HepG2 (cell line): ENCODE data around the gene CHN1. TPM values are rescaled to one million over a fixed set of nuclear protein-coding genes. Genes with fewer than 3 reads are reported as not detected.

Experiments
- ATAC-seq: fragments of 200-7000 bp; cut with Tn5 transposase; 3 replicates; pipeline ENCODE4 v1.9.1; 2020; ENCODE audit warnings: mild to moderate bottlenecking, moderate library complexity
- BruUV-seq: library from RNA; stranded (reverse); fragments of 400-500 nt; replicated peaks from 2 replicates; lab custom pipeline; 2021; lab: Mats Ljungman, UMichigan
- CTCF ChIA-PET: fragments of 300-600 bp; formaldehyde crosslinking; extraction: SDS; loops from one replicate; lab custom pipeline; 2021; ENCODE audit warnings: low total read pairs, inconsistent platforms, low intra/inter-chr PET ratio; lab: Yijun Ruan, JAX
- POLR2A ChIA-PET: fragments of 350-600 bp; sonication (Branson Sonifier 250); formaldehyde crosslinking; loops from one replicate; lab custom pipeline; 2020; ENCODE audit warnings: antibody characterized with exemption, inconsistent platforms; lab: Yijun Ruan, JAX
- DNase-seq: peaks from one replicate; pipeline ENCODE4 v3.0.0-alpha.2; 2015; ENCODE audit warnings: low spot score
- FAIRE-seq: peaks from 3 replicates; lab custom pipeline; 2011; peaks lifted over from hg19 to GRCh38; lab: Jason Lieb, UNC
- H2AFZ ChIP-seq: one replicate; pipeline ENCODE4 v1.6.1; 2011; ENCODE audit warnings: low read length, inconsistent platforms
- H3K27ac ChIP-seq: fragments of 300-600 bp; 3 replicates; pipeline ENCODE4 v1.8.0; 2011; ENCODE audit warnings: mixed run types, mild to moderate bottlenecking, mixed read lengths, low read length, inconsistent platforms; ENCODE audit not compliant: insufficient read depth; ENCODE audit errors: extremely low read length
- H3K27me3 ChIP-seq, 2 experiments: fragments of 200-600 bp in 1 of 2; 2 replicates in 1 of 2; 3 replicates in 1 of 2; pipeline versions ENCODE4 v1.6.0 to v1.8.0; 2011; ENCODE audit warnings: low read length in 2 of 2, mild to moderate bottlenecking in 2 of 2, moderate library complexity in 2 of 2, inconsistent platforms in 1 of 2; ENCODE audit not compliant: insufficient read depth in 2 of 2, control insufficient read depth in 1 of 2
- H3K36me3 ChIP-seq, 2 experiments: fragments of 200-600 bp in 1 of 2; replicated peaks in 1 of 2; 2 replicates in 1 of 2; 3 replicates in 1 of 2; pipeline versions ENCODE4 v1.5.1 to v1.8.0; 2011; ENCODE audit warnings: low read length in 2 of 2, inconsistent platforms in 1 of 2; ENCODE audit not compliant: insufficient read depth in 2 of 2, control insufficient read depth in 1 of 2
- H3K4me1 ChIP-seq: 2 replicates; pipeline ENCODE4 v1.5.1; 2012; ENCODE audit warnings: low read length, inconsistent platforms; ENCODE audit not compliant: insufficient read depth
- H3K4me2 ChIP-seq: 2 replicates; pipeline ENCODE4 v1.6.0; 2011; ENCODE audit warnings: low read depth, low read length, inconsistent platforms
- H3K4me3 ChIP-seq, 3 experiments: fragments of 200-600 bp in 1 of 3; sonication (generic), shearing (Covaris generic) in 1 of 3; replicated peaks in 1 of 3; 2 replicates each; pipeline ENCODE4 v1.5.1; 2011 to 2016; ENCODE audit warnings: low read length in 3 of 3, inconsistent platforms in 2 of 3, low read depth in 2 of 3, mild to moderate bottlenecking in 2 of 3, control low read depth in 1 of 3, mixed read lengths in 1 of 3; ENCODE audit not compliant: insufficient read depth in 1 of 3
- H3K79me2 ChIP-seq: one replicate; pipeline ENCODE4 v1.6.1; 2011; ENCODE audit warnings: low read length, inconsistent platforms; ENCODE audit not compliant: insufficient read depth
- H3K9ac ChIP-seq: 2 replicates; pipeline ENCODE4 v1.6.0; 2011; ENCODE audit warnings: mild to moderate bottlenecking, low read depth, low read length, inconsistent platforms; ENCODE audit not compliant: insufficient read depth
- H3K9me3 ChIP-seq: 2 replicates; pipeline ENCODE4 v1.5.1; 2012; ENCODE audit warnings: mild to moderate bottlenecking, low read length
- H4K20me1 ChIP-seq: 2 replicates; pipeline ENCODE4 v1.6.0; 2011; ENCODE audit warnings: inconsistent platforms, mild to moderate bottlenecking, low read length, moderate library complexity; ENCODE audit not compliant: insufficient read depth
- CHCHD3 ChIP-seq: sonication (generic); formaldehyde crosslinking; IDR thresholded peaks from 2 replicates; pipeline ENCODE4 v1.8.0; 2022; ENCODE audit warnings: mild to moderate bottlenecking, missing genetic modification reagents, moderate library complexity
- FOXA1 ChIP-seq, 2 experiments: fragments of 450-650 bp in 1 of 2; sonication (generic) in 1 of 2; formaldehyde crosslinking in 1 of 2; IDR thresholded peaks; 2 replicates each; pipeline versions ENCODE4 v1.4.0 to v1.6.1; 2016 to 2020; ENCODE audit warnings: missing genetic modification reagents in 1 of 2
- KDM3A ChIP-seq: IDR thresholded peaks from 2 replicates; pipeline ENCODE4 v1.6.1; 2018; ENCODE audit warnings: low read depth, missing compliant biosample characterization
- MTF2 ChIP-seq: sonication (generic); formaldehyde crosslinking; IDR thresholded peaks from 2 replicates; pipeline ENCODE4 v1.5.0; 2020; ENCODE audit warnings: missing genetic modification reagents, borderline replicate concordance
- NR2F1 ChIP-seq, 2 experiments: fragments of 450-650 bp in 1 of 2; formaldehyde crosslinking in 1 of 2; IDR thresholded peaks; 2 replicates each; pipeline versions ENCODE4 v1.5.0 to v1.6.1; 2016 to 2020; ENCODE audit warnings: mild to moderate bottlenecking in 1 of 2, missing compliant biosample characterization in 1 of 2, missing genetic modification reagents in 1 of 2, moderate library complexity in 1 of 2
- PLRG1 ChIP-seq: fragments of 450-650 bp; conservative IDR thresholded peaks from 2 replicates; pipeline ENCODE4 v1.6.1; 2016
- SMAD9 ChIP-seq: sonication (generic); formaldehyde crosslinking; IDR thresholded peaks from 2 replicates; pipeline ENCODE4 v1.5.1; 2020; ENCODE audit warnings: mild to moderate bottlenecking, missing genetic modification reagents
- ZNF136 ChIP-seq: sonication (generic); formaldehyde crosslinking; IDR thresholded peaks from 2 replicates; pipeline ENCODE4 v1.8.1; 2022; ENCODE audit warnings: low read depth, mild to moderate bottlenecking, moderate library complexity, missing genetic modification reagents
- ZNF451 ChIP-seq: sonication (generic); formaldehyde crosslinking; IDR thresholded peaks from 2 replicates; pipeline ENCODE4 v1.5.0; 2020; ENCODE audit warnings: mild to moderate bottlenecking, missing genetic modification reagents
- ZNF468 ChIP-seq: sonication (generic); formaldehyde crosslinking; IDR thresholded peaks from 2 replicates; pipeline ENCODE4 v1.8.0; 2022; ENCODE audit warnings: mild to moderate bottlenecking, moderate library complexity, missing genetic modification reagents
- WGBS: methylation state at CpG from one replicate; pipeline ENCODE4 v1.1.6; 2017; ENCODE audit warnings: low lambda C conversion rate; 5-methylcytosine and 5-hydroxymethylcytosine counted together
- in situ Hi-C: cut with HindIII; loops from 2 replicates; pipeline ENCODE4 v1.10.0; 2017; ENCODE audit warnings: low pct_unique_long_range_greater_than_20kb; ENCODE audit not compliant: extremely low pct_ligation_motif_present
- intact Hi-C: fragments of 100-400 bp; cut with micrococcal nuclease; formaldehyde crosslinking; loops from one replicate; pipeline ENCODE4 v1.10.0; 2022; ENCODE audit not compliant: unreplicated experiment
- polyA plus RNA-seq, 8 experiments: library from polyadenylated mRNA; depleted of rRNA in 3 of 8; stranded (reverse) in 7 of 8; unstranded in 1 of 8; fragments of >200 nt; fragmentation: Illumina TruSeq in 4 of 8; extraction: Trizol in 4 of 8; gene quantifications; 2 replicates each; pipeline versions ENCODE4 v1.2.1 to v1.2.3, GENCODE V29; 2011 to 2016; ENCODE audit warnings: low read depth in 4 of 8, missing spikeins in 1 of 8, mixed read lengths in 1 of 8; ENCODE audit not compliant: insufficient read depth in 1 of 8
- total RNA-seq, 5 experiments: library from RNA; depleted of rRNA; stranded (reverse); fragments of >200 nt; fragmentation: Illumina TruSeq; extraction: Trizol; gene quantifications; 2 replicates each; pipeline ENCODE4 v1.2.3, GENCODE V29; 2016; ENCODE audit warnings: low read depth in 1 of 5
- TF ChIP-seq, protein P1 (sequence below): sonication (generic); formaldehyde crosslinking; IDR thresholded peaks from 2 replicates; pipeline ENCODE4 v1.4.0; 2020; ENCODE audit warnings: missing genetic modification reagents, borderline replicate concordance
- TF ChIP-seq, protein P2 (sequence below): sonication (generic); formaldehyde crosslinking; IDR thresholded peaks from 2 replicates; pipeline ENCODE4 v1.4.0; 2020; ENCODE audit warnings: missing genetic modification reagents, borderline replicate concordance
- TF ChIP-seq, protein P3 (sequence below): IDR thresholded peaks from 2 replicates; pipeline ENCODE4 v1.6.1; 2016; ENCODE audit warnings: missing genetic modification reagents, missing compliant biosample characterization
- TF ChIP-seq, protein P4 (sequence below): sonication (generic); formaldehyde crosslinking; IDR thresholded peaks from 2 replicates; pipeline ENCODE4 v1.5.0; 2020; ENCODE audit warnings: missing genetic modification reagents
- TF ChIP-seq, protein P5 (sequence below): sonication (generic); formaldehyde crosslinking; IDR thresholded peaks from 2 replicates; pipeline ENCODE4 v1.5.0; 2020; ENCODE audit warnings: mild to moderate bottlenecking, missing genetic modification reagents, moderate library complexity
- TF ChIP-seq, protein P6 (sequence below): IDR thresholded peaks from 2 replicates; pipeline ENCODE4 v1.6.1; 2016; ENCODE audit warnings: control low read depth

The CHN1 gene
- total and polyA plus RNA-seq, 2 of the 13 experiments (the other 11 are each of a cell fraction or from before 2014, with no cell fraction given) = 2.8 to 3.5 TPM

DNA sequence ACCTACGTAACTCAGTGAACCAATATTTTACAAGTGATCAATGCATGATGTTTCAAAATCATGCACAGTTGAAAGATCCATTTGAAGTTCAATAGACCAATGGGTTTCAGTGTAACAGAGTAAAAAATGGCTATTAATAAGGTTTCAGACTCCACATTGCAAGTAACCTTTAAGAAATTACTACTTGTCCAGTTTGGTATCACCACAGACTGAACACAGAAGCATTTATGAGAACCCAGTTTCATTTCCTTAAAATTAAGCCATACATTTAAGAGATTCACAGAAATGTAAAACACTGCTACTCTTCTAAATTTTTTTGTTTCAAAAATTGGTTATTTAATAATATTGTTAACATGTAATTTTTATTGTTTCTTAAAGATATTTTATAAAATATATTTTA, 142.0 kb downstream of the CHN1 start:
- Histone ChIP-seq H4K20me1 (no peaks in the 10 kb centered on the region), H3K9ac (no peak overlapping the region), H3K36me3 (no peaks in the 10 kb centered on the region), H3K9me3 (no peaks in the 10 kb centered on the region), H3K27ac (no peak overlapping the region), H3K4me1 (no peaks in the 10 kb centered on the region), H3K79me2 (no peaks in the 10 kb centered on the region), H3K27me3 (no peaks in the 10 kb centered on the region), H3K4me3 (no peak overlapping the region), H3K4me2 (no peak overlapping the region), H2AFZ (no peak overlapping the region)
- no TSS peak for BruUV-seq
- POLR2A ChIA-PET = no interaction called here
- no peak for FAIRE-seq
- CTCF ChIA-PET = no interaction called here
- in situ Hi-C loops (no loop called here), intact Hi-C loops (no loop called here)
- ATAC-seq = no peak
- no peak for DNase-seq
- WGBS = 41% methylated on average over 1 of the region's 1 CpG
- TF ChIP-seq CHCHD3 (CRISPR knock-in tag) = no peak
- no peak for TF ChIP-seq ZNF136
- TF ChIP-seq, protein P1, sequence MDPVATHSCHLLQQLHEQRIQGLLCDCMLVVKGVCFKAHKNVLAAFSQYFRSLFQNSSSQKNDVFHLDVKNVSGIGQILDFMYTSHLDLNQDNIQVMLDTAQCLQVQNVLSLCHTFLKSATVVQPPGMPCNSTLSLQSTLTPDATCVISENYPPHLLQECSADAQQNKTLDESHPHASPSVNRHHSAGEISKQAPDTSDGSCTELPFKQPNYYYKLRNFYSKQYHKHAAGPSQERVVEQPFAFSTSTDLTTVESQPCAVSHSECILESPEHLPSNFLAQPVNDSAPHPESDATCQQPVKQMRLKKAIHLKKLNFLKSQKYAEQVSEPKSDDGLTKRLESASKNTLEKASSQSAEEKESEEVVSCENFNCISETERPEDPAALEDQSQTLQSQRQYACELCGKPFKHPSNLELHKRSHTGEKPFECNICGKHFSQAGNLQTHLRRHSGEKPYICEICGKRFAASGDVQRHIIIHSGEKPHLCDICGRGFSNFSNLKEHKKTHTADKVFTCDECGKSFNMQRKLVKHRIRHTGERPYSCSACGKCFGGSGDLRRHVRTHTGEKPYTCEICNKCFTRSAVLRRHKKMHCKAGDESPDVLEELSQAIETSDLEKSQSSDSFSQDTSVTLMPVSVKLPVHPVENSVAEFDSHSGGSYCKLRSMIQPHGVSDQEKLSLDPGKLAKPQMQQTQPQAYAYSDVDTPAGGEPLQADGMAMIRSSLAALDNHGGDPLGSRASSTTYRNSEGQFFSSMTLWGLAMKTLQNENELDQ = no peak
- TF ChIP-seq, protein P2, sequence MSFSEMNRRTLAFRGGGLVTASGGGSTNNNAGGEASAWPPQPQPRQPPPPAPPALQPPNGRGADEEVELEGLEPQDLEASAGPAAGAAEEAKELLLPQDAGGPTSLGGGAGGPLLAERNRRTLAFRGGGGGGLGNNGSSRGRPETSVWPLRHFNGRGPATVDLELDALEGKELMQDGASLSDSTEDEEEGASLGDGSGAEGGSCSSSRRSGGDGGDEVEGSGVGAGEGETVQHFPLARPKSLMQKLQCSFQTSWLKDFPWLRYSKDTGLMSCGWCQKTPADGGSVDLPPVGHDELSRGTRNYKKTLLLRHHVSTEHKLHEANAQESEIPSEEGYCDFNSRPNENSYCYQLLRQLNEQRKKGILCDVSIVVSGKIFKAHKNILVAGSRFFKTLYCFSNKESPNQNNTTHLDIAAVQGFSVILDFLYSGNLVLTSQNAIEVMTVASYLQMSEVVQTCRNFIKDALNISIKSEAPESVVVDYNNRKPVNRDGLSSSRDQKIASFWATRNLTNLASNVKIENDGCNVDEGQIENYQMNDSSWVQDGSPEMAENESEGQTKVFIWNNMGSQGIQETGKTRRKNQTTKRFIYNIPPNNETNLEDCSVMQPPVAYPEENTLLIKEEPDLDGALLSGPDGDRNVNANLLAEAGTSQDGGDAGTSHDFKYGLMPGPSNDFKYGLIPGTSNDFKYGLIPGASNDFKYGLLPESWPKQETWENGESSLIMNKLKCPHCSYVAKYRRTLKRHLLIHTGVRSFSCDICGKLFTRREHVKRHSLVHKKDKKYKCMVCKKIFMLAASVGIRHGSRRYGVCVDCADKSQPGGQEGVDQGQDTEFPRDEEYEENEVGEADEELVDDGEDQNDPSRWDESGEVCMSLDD (CRISPR knock-in tag) = no peak
- TF ChIP-seq ZNF451 = no peak
- TF ChIP-seq, protein P3, sequence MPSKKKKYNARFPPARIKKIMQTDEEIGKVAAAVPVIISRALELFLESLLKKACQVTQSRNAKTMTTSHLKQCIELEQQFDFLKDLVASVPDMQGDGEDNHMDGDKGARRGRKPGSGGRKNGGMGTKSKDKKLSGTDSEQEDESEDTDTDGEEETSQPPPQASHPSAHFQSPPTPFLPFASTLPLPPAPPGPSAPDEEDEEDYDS (CRISPR knock-in tag) = no peak
- TF ChIP-seq, protein P4, sequence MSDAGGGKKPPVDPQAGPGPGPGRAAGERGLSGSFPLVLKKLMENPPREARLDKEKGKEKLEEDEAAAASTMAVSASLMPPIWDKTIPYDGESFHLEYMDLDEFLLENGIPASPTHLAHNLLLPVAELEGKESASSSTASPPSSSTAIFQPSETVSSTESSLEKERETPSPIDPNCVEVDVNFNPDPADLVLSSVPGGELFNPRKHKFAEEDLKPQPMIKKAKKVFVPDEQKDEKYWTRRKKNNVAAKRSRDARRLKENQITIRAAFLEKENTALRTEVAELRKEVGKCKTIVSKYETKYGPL (CRISPR knock-in tag) = no peak
- no peak for TF ChIP-seq FOXA1 (IDR thresholded peaks at IDR 0.05)
- TF ChIP-seq FOXA1 (CRISPR knock-in tag; IDR thresholded peaks at IDR 0.05) = no peak
- TF ChIP-seq PLRG1 = no peak
- no peak for TF ChIP-seq KDM3A (CRISPR knock-in tag)
- TF ChIP-seq, protein P5, sequence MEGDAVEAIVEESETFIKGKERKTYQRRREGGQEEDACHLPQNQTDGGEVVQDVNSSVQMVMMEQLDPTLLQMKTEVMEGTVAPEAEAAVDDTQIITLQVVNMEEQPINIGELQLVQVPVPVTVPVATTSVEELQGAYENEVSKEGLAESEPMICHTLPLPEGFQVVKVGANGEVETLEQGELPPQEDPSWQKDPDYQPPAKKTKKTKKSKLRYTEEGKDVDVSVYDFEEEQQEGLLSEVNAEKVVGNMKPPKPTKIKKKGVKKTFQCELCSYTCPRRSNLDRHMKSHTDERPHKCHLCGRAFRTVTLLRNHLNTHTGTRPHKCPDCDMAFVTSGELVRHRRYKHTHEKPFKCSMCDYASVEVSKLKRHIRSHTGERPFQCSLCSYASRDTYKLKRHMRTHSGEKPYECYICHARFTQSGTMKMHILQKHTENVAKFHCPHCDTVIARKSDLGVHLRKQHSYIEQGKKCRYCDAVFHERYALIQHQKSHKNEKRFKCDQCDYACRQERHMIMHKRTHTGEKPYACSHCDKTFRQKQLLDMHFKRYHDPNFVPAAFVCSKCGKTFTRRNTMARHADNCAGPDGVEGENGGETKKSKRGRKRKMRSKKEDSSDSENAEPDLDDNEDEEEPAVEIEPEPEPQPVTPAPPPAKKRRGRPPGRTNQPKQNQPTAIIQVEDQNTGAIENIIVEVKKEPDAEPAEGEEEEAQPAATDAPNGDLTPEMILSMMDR = no peak
- no peak for TF ChIP-seq MTF2 (CRISPR knock-in tag)
- TF ChIP-seq NR2F1 (CRISPR knock-in tag; IDR thresholded peaks at IDR 0.05) = no peak
- no peak for TF ChIP-seq ZNF468 (CRISPR knock-in tag)
- TF ChIP-seq, protein P6, sequence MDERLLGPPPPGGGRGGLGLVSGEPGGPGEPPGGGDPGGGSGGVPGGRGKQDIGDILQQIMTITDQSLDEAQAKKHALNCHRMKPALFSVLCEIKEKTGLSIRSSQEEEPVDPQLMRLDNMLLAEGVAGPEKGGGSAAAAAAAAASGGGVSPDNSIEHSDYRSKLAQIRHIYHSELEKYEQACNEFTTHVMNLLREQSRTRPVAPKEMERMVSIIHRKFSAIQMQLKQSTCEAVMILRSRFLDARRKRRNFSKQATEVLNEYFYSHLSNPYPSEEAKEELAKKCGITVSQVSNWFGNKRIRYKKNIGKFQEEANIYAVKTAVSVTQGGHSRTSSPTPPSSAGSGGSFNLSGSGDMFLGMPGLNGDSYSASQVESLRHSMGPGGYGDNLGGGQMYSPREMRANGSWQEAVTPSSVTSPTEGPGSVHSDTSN (CRISPR knock-in tag) = no peak
- no peak for TF ChIP-seq SMAD9 (CRISPR knock-in tag)
